ENCODE data around the gene GATA1. TPM values are rescaled to one million over a fixed set of nuclear protein-coding genes. Genes with fewer than 3 reads are reported as not detected.
"Not testable (repeated sequence)": the region's sequence is repeated elsewhere in the genome, so short reads cannot be mapped to it uniquely, and the experiment has no call there.

Gene GATA1
- total RNA-seq, 1 donor from 2014 or later, result 1.6 TPM

GRCh38 chrX:48806081-48806480 is 19.7 kb downstream of the GATA1 start:
- Histone ChIP-seq H3K27me3 (ENCODE audit: control insufficient read depth in 3 of 3, insufficient read depth in 3 of 3, low read length in 3 of 3) (no peaks in the 10 kb centered on the region), H3K9me3 (ENCODE audit: control insufficient read depth in 3 of 3, low read length in 3 of 3) (no peaks in the 10 kb centered on the region), H3K9ac (ENCODE audit: low read depth in 1 of 3, low read length in 3 of 3) (no peak overlapping the region), H3K4me3 (ENCODE audit: low read length in 3 of 3) (no peak overlapping the region), H3K4me1 (ENCODE audit: control insufficient read depth in 3 of 3, insufficient read depth in 3 of 3, low read length in 3 of 3) (peaks cover 6 to 9% (median 6%) of the 10 kb centered on the region in 3 donors), H3K27ac (ENCODE audit: low read depth, low read length) (no peak overlapping the region), H3K36me3 (ENCODE audit: control insufficient read depth in 3 of 3, insufficient read depth in 3 of 3, low read length in 3 of 3) (peaks cover 7 to 19% (median 8%) of the 10 kb centered on the region in 3 donors)

- Histone ChIP-seq H3K9ac (ENCODE audit: low read depth in 1 of 3, low read length in 3 of 3) (no peak overlapping the region), H3K36me3 (ENCODE audit: control insufficient read depth in 3 of 3, insufficient read depth in 3 of 3, low read length in 3 of 3) (peaks cover 22 to 28% (median 24%) of the 10 kb centered on the region in 3 donors), H3K27me3 (ENCODE audit: control insufficient read depth in 3 of 3, insufficient read depth in 3 of 3, low read length in 3 of 3) (no peaks in the 10 kb centered on the region), H3K27ac (ENCODE audit: low read depth, low read length) (no peak overlapping the region), H3K4me3 (ENCODE audit: low read length in 3 of 3) (no peak overlapping the region), H3K9me3 (ENCODE audit: control insufficient read depth in 3 of 3, low read length in 3 of 3) (no peaks in the 10 kb centered on the region), H3K4me1 (ENCODE audit: control insufficient read depth in 3 of 3, insufficient read depth in 3 of 3, low read length in 3 of 3) (no peaks in the 10 kb centered on the region)
These were observed 27.3 kb downstream of the GATA1 start for GRCh38 chrX:48813644-48814043.

- no peak overlapping the region for H3K4me3 ChIP-seq (ENCODE audit: low read length in 3 of 3)
- H3K9me3 ChIP-seq (ENCODE audit: control insufficient read depth in 3 of 3, low read length in 3 of 3), result no peaks in the 10 kb centered on the region
- peaks cover 25 to 32% (median 28%) of the 10 kb centered on the region in 3 donors for H3K36me3 ChIP-seq (ENCODE audit: control insufficient read depth in 3 of 3, insufficient read depth in 3 of 3, low read length in 3 of 3)
- H3K27ac ChIP-seq (ENCODE audit: low read depth, low read length), result no peak overlapping the region
- H3K27me3 ChIP-seq (ENCODE audit: control insufficient read depth in 3 of 3, insufficient read depth in 3 of 3, low read length in 3 of 3), result no peaks in the 10 kb centered on the region
- H3K4me1 ChIP-seq (ENCODE audit: control insufficient read depth in 3 of 3, insufficient read depth in 3 of 3, low read length in 3 of 3), result no peaks in the 10 kb centered on the region
- no peak overlapping the region for H3K9ac ChIP-seq (ENCODE audit: low read depth in 1 of 3, low read length in 3 of 3)
These were observed 28.3 kb downstream of the GATA1 start for GRCh38 chrX:48814722-48815121.

GRCh38 chrX:48815266-48815665 is 28.9 kb downstream of the GATA1 start:
- no peak overlapping the region for H3K27ac ChIP-seq (ENCODE audit: low read depth, low read length)
- H3K9me3 ChIP-seq (ENCODE audit: control insufficient read depth in 3 of 3, low read length in 3 of 3), result no peaks in the 10 kb centered on the region
- peaks cover 28 to 32% (median 31%) of the 10 kb centered on the region in 3 donors for H3K36me3 ChIP-seq (ENCODE audit: control insufficient read depth in 3 of 3, insufficient read depth in 3 of 3, low read length in 3 of 3)
- H3K9ac ChIP-seq (ENCODE audit: low read depth in 1 of 3, low read length in 3 of 3), result no peak overlapping the region
- no peak overlapping the region for H3K4me3 ChIP-seq (ENCODE audit: low read length in 3 of 3)
- H3K27me3 ChIP-seq (ENCODE audit: control insufficient read depth in 3 of 3, insufficient read depth in 3 of 3, low read length in 3 of 3), result no peaks in the 10 kb centered on the region
- no peaks in the 10 kb centered on the region for H3K4me1 ChIP-seq (ENCODE audit: control insufficient read depth in 3 of 3, insufficient read depth in 3 of 3, low read length in 3 of 3)

- Histone ChIP-seq H3K27me3 (ENCODE audit: control insufficient read depth in 3 of 3, insufficient read depth in 3 of 3, low read length in 3 of 3) (no peaks in the 10 kb centered on the region), H3K9me3 (ENCODE audit: control insufficient read depth in 3 of 3, low read length in 3 of 3) (no peaks in the 10 kb centered on the region), H3K4me1 (ENCODE audit: control insufficient read depth in 3 of 3, insufficient read depth in 3 of 3, low read length in 3 of 3) (no peaks in the 10 kb centered on the region), H3K9ac (ENCODE audit: low read depth in 1 of 3, low read length in 3 of 3) (no peak overlapping the region), H3K4me3 (ENCODE audit: low read length in 3 of 3) (no peak overlapping the region), H3K36me3 (ENCODE audit: control insufficient read depth in 3 of 3, insufficient read depth in 3 of 3, low read length in 3 of 3) (peaks cover 28 to 35% (median 32%) of the 10 kb centered on the region in 3 donors), H3K27ac (ENCODE audit: low read depth, low read length) (no peak overlapping the region)
These were observed 29.8 kb downstream of the GATA1 start for GRCh38 chrX:48816014-48816810.

- no peaks in the 10 kb centered on the region for H3K9me3 ChIP-seq (ENCODE audit: control insufficient read depth in 3 of 3, low read length in 3 of 3)
- H3K4me1 ChIP-seq (ENCODE audit: control insufficient read depth in 3 of 3, insufficient read depth in 3 of 3, low read length in 3 of 3), result no peaks in the 10 kb centered on the region
- no peak overlapping the region for H3K9ac ChIP-seq (ENCODE audit: low read depth in 1 of 3, low read length in 3 of 3)
- H3K4me3 ChIP-seq (ENCODE audit: low read length in 3 of 3), result no peak overlapping the region
- no peaks in the 10 kb centered on the region for H3K27me3 ChIP-seq (ENCODE audit: control insufficient read depth in 3 of 3, insufficient read depth in 3 of 3, low read length in 3 of 3)
- peaks cover 38 to 39% (median 39%) of the 10 kb centered on the region in 3 donors for H3K36me3 ChIP-seq (ENCODE audit: control insufficient read depth in 3 of 3, insufficient read depth in 3 of 3, low read length in 3 of 3)
- H3K27ac ChIP-seq (ENCODE audit: low read depth, low read length), result no peak overlapping the region
These were observed 31.7 kb downstream of the GATA1 start for GRCh38 chrX:48818098-48818497.

- Histone ChIP-seq H3K27ac (ENCODE audit: low read depth, low read length) (no peak overlapping the region), H3K4me3 (ENCODE audit: low read length in 3 of 3) (no peak overlapping the region), H3K9me3 (ENCODE audit: control insufficient read depth in 3 of 3, low read length in 3 of 3) (no peaks in the 10 kb centered on the region), H3K9ac (ENCODE audit: low read depth in 1 of 3, low read length in 3 of 3) (no peak overlapping the region), H3K27me3 (ENCODE audit: control insufficient read depth in 3 of 3, insufficient read depth in 3 of 3, low read length in 3 of 3) (no peaks in the 10 kb centered on the region), H3K4me1 (ENCODE audit: control insufficient read depth in 3 of 3, insufficient read depth in 3 of 3, low read length in 3 of 3) (no peaks in the 10 kb centered on the region), H3K36me3 (ENCODE audit: control insufficient read depth in 3 of 3, insufficient read depth in 3 of 3, low read length in 3 of 3) (peaks cover 41 to 47% (median 42%) of the 10 kb centered on the region in 3 donors)
These were observed 32.5 kb downstream of the GATA1 start for GRCh38 chrX:48818866-48819265.

GRCh38 chrX:48819394-48819793 is 33.0 kb downstream of the GATA1 start:
- H3K36me3 ChIP-seq (ENCODE audit: control insufficient read depth in 3 of 3, insufficient read depth in 3 of 3, low read length in 3 of 3), result peaks cover 44 to 50% (median 45%) of the 10 kb centered on the region in 3 donors
- H3K9me3 ChIP-seq (ENCODE audit: control insufficient read depth in 3 of 3, low read length in 3 of 3); H3K4me1 ChIP-seq (ENCODE audit: control insufficient read depth in 3 of 3, insufficient read depth in 3 of 3, low read length in 3 of 3); H3K4me3 ChIP-seq (ENCODE audit: low read length in 3 of 3); H3K9ac ChIP-seq (ENCODE audit: low read depth in 1 of 3, low read length in 3 of 3); H3K27me3 ChIP-seq (ENCODE audit: control insufficient read depth in 3 of 3, insufficient read depth in 3 of 3, low read length in 3 of 3); H3K27ac ChIP-seq (ENCODE audit: low read depth, low read length): not testable (repeated sequence)

GRCh38 chrX:48823053-48823452 is 36.7 kb downstream of the GATA1 start:
- H3K36me3 ChIP-seq (ENCODE audit: control insufficient read depth in 3 of 3, insufficient read depth in 3 of 3, low read length in 3 of 3), result peaks cover 35 to 36% (median 35%) of the 10 kb centered on the region in 3 donors
- H3K9me3 ChIP-seq (ENCODE audit: control insufficient read depth in 3 of 3, low read length in 3 of 3), result no peaks in the 10 kb centered on the region
- no peak overlapping the region for H3K4me3 ChIP-seq (ENCODE audit: low read length in 3 of 3)
- no peak overlapping the region for H3K27ac ChIP-seq (ENCODE audit: low read depth, low read length)
- no peaks in the 10 kb centered on the region for H3K27me3 ChIP-seq (ENCODE audit: control insufficient read depth in 3 of 3, insufficient read depth in 3 of 3, low read length in 3 of 3)
- H3K4me1 ChIP-seq (ENCODE audit: control insufficient read depth in 3 of 3, insufficient read depth in 3 of 3, low read length in 3 of 3), result no peaks in the 10 kb centered on the region
- no peak overlapping the region for H3K9ac ChIP-seq (ENCODE audit: low read depth in 1 of 3, low read length in 3 of 3)

GRCh38 chrX:48824066-48824465 is 37.7 kb downstream of the GATA1 start:
- no peaks in the 10 kb centered on the region for H3K4me1 ChIP-seq (ENCODE audit: control insufficient read depth in 3 of 3, insufficient read depth in 3 of 3, low read length in 3 of 3)
- H3K9ac ChIP-seq (ENCODE audit: low read depth in 1 of 3, low read length in 3 of 3), result no peak overlapping the region
- no peak overlapping the region for H3K27ac ChIP-seq (ENCODE audit: low read depth, low read length)
- peaks cover 0 to 5% (median 0%) of the 10 kb centered on the region in 3 donors for H3K27me3 ChIP-seq (ENCODE audit: control insufficient read depth in 3 of 3, insufficient read depth in 3 of 3, low read length in 3 of 3)
- H3K36me3 ChIP-seq (ENCODE audit: control insufficient read depth in 3 of 3, insufficient read depth in 3 of 3, low read length in 3 of 3), result peaks cover 27 to 30% (median 28%) of the 10 kb centered on the region in 3 donors
- no peak overlapping the region for H3K4me3 ChIP-seq (ENCODE audit: low read length in 3 of 3)
- no peaks in the 10 kb centered on the region for H3K9me3 ChIP-seq (ENCODE audit: control insufficient read depth in 3 of 3, low read length in 3 of 3)
